Measurements from ENCODE around the gene ACBD6.
A peak's percentile ranks its signal among the peaks of the same experiment; 100 is the strongest.

Gene ACBD6

GRCh38 chr1:180525715-180526039, 23.3 kb upstream of the ACBD6 start:
- Histone ChIP-seq H3K9ac (ENCODE audit: low read depth, low read length, poor library complexity, severe bottlenecking) (no peak overlapping the region), H3K27me3 (ENCODE audit: insufficient read depth, low read length, poor library complexity, severe bottlenecking) (no peaks in the 10 kb centered on the region), H3K4me3 (ENCODE audit: low read length, poor library complexity, severe bottlenecking) (no peak overlapping the region), H3K9me3 (ENCODE audit: insufficient read depth, low read depth, low read length) (no peaks in the 10 kb centered on the region), H3K4me1 (ENCODE audit: insufficient read depth, low read length, poor library complexity, severe bottlenecking) (peaks cover 5% of the 10 kb centered on the region), H2AFZ (ENCODE audit: low read length) (peak overlapping the region; percentile 90), H3K36me3 (ENCODE audit: insufficient read depth, low read length) (no peaks in the 10 kb centered on the region), H3K9me2 (replicated peaks; ENCODE audit: low read depth, low read length) (no peaks in the 10 kb centered on the region), H3F3A (ENCODE audit: low read depth) (no peaks in the 10 kb centered on the region), H3K4me2 (ENCODE audit: low read depth, low read length, poor library complexity, severe bottlenecking) (no peak overlapping the region), H3K79me2 (ENCODE audit: insufficient read depth, low read length) (no peaks in the 10 kb centered on the region), H4K20me1 (ENCODE audit: insufficient read depth, low read length, poor library complexity, severe bottlenecking) (no peaks in the 10 kb centered on the region)
- TF ChIP-seq EZH2phosphoT487 (IDR thresholded peaks at IDR 0.05; ENCODE audit: borderline replicate concordance): no peak
- TF ChIP-seq, protein P1, sequence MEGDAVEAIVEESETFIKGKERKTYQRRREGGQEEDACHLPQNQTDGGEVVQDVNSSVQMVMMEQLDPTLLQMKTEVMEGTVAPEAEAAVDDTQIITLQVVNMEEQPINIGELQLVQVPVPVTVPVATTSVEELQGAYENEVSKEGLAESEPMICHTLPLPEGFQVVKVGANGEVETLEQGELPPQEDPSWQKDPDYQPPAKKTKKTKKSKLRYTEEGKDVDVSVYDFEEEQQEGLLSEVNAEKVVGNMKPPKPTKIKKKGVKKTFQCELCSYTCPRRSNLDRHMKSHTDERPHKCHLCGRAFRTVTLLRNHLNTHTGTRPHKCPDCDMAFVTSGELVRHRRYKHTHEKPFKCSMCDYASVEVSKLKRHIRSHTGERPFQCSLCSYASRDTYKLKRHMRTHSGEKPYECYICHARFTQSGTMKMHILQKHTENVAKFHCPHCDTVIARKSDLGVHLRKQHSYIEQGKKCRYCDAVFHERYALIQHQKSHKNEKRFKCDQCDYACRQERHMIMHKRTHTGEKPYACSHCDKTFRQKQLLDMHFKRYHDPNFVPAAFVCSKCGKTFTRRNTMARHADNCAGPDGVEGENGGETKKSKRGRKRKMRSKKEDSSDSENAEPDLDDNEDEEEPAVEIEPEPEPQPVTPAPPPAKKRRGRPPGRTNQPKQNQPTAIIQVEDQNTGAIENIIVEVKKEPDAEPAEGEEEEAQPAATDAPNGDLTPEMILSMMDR (conservative IDR thresholded peaks at IDR 0.05; ENCODE audit: low read length): no peak

- no peaks in the 10 kb centered on the region for H3K9me3 ChIP-seq (ENCODE audit: insufficient read depth, low read depth, low read length)
- no peak overlapping the region for H3K9ac ChIP-seq (ENCODE audit: low read depth, low read length, poor library complexity, severe bottlenecking)
- TF ChIP-seq, protein P1 (conservative IDR thresholded peaks at IDR 0.05; ENCODE audit: low read length): no peak
- TF ChIP-seq EZH2phosphoT487 (IDR thresholded peaks at IDR 0.05; ENCODE audit: borderline replicate concordance): no peak
- H3K4me1 ChIP-seq (ENCODE audit: insufficient read depth, low read length, poor library complexity, severe bottlenecking): peaks cover 5% of the 10 kb centered on the region
- H3K9me2 ChIP-seq (replicated peaks; ENCODE audit: low read depth, low read length): no peaks in the 10 kb centered on the region
- no peak overlapping the region for H3K4me3 ChIP-seq (ENCODE audit: low read length, poor library complexity, severe bottlenecking)
- no peak overlapping the region for H3K4me2 ChIP-seq (ENCODE audit: low read depth, low read length, poor library complexity, severe bottlenecking)
- H3K79me2 ChIP-seq (ENCODE audit: insufficient read depth, low read length): no peaks in the 10 kb centered on the region
- no peaks in the 10 kb centered on the region for H3K27me3 ChIP-seq (ENCODE audit: insufficient read depth, low read length, poor library complexity, severe bottlenecking)
- no peaks in the 10 kb centered on the region for H3K36me3 ChIP-seq (ENCODE audit: insufficient read depth, low read length)
- peak overlapping the region; percentile 90 for H2AFZ ChIP-seq (ENCODE audit: low read length)
- H4K20me1 ChIP-seq (ENCODE audit: insufficient read depth, low read length, poor library complexity, severe bottlenecking): no peaks in the 10 kb centered on the region
- H3F3A ChIP-seq (ENCODE audit: low read depth): no peaks in the 10 kb centered on the region
These were observed 22.7 kb upstream of the ACBD6 start for GRCh38 chr1:180524915-180525714.

DNA sequence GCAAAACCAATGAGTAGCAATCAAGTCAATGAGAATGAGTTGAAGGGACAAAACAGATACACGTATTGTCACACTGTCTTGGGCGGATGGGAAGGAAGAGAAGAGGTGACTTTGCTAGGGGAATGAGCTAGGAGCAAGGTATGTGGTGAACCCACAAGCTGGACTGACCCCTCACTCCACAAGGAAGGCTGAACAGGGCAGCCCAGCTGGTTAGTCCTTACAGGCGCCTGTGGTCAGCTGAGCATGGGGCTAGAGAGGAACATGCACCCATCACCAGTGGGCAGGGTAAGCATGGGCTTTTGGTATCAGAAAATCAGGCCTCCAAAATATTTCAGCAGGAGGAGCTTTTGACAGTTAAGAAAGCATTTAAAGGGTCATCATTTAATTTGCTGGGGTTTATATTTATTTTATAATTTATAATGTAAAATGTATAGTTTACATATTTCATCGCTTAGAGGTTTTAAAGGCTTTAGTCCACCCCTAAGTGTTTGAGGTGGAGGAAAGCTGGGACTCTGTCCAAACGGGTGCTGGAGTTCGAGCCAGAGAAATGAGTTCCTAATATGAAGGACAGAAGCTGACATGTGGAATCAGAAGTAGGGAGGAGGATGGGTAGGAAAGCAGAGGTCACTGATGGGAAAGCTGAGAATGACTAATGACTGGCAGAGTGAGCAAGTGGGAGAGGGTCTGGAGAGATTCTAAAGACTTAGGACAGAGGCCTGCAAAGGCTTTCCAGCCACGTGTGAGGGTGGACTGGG, 22.0 kb upstream of the ACBD6 start:
- Histone ChIP-seq H3K9ac (ENCODE audit: low read depth, low read length, poor library complexity, severe bottlenecking) (no peak overlapping the region), H3F3A (ENCODE audit: low read depth) (no peaks in the 10 kb centered on the region), H4K20me1 (ENCODE audit: insufficient read depth, low read length, poor library complexity, severe bottlenecking) (no peaks in the 10 kb centered on the region), H3K79me2 (ENCODE audit: insufficient read depth, low read length) (no peaks in the 10 kb centered on the region), H3K36me3 (ENCODE audit: insufficient read depth, low read length) (no peaks in the 10 kb centered on the region), H3K9me2 (replicated peaks; ENCODE audit: low read depth, low read length) (no peaks in the 10 kb centered on the region), H2AFZ (ENCODE audit: low read length) (no peak overlapping the region), H3K27me3 (ENCODE audit: insufficient read depth, low read length, poor library complexity, severe bottlenecking) (no peaks in the 10 kb centered on the region), H3K4me3 (ENCODE audit: low read length, poor library complexity, severe bottlenecking) (no peak overlapping the region), H3K9me3 (ENCODE audit: insufficient read depth, low read depth, low read length) (no peaks in the 10 kb centered on the region), H3K4me1 (ENCODE audit: insufficient read depth, low read length, poor library complexity, severe bottlenecking) (peaks cover 5% of the 10 kb centered on the region), H3K4me2 (ENCODE audit: low read depth, low read length, poor library complexity, severe bottlenecking) (no peak overlapping the region)
- TF ChIP-seq, protein P1 (conservative IDR thresholded peaks at IDR 0.05; ENCODE audit: low read length): no peak
- TF ChIP-seq EZH2phosphoT487 (IDR thresholded peaks at IDR 0.05; ENCODE audit: borderline replicate concordance): no peak
